Endothelial cell of umbilical vein (primary cell): ENCODE results near the gene RASSF6. TPM values are rescaled to one million over a fixed set of nuclear protein-coding genes. Genes with fewer than 3 reads are reported as not detected.

Source experiments
- BruUV-seq: library from RNA; stranded (reverse); fragments of 400-500 nt; replicated peaks from 2 replicates; lab custom pipeline; 2021; lab: Mats Ljungman, UMichigan
- CTCF ChIA-PET: fragments of 300-600, 350-600 bp; sonication (Branson Sonifier 250); formaldehyde crosslinking; loops from one replicate; lab custom pipeline; 2021; ENCODE audit warnings: antibody characterized with exemption, inconsistent platforms; lab: Charles Lee
- POLR2A ChIA-PET: fragments of 300-600, 350-600 bp; sonication (Branson Sonifier 250); formaldehyde crosslinking; loops from one replicate; lab custom pipeline; 2021; ENCODE audit warnings: antibody characterized with exemption, inconsistent platforms; lab: Charles Lee
- DNase-seq: peaks from one replicate; pipeline ENCODE4 v3.0.0-alpha.2; 2011; ENCODE audit warnings: low read depth, low spot score
- FAIRE-seq: peaks from 2 replicates; lab custom pipeline; 2011; peaks lifted over from hg19 to GRCh38; lab: Jason Lieb, UNC
- H2AFZ ChIP-seq: 2 replicates; pipeline ENCODE4 v1.6.0; 2012; ENCODE audit warnings: low read depth, low read length, control low read depth, inconsistent platforms
- H3K27ac ChIP-seq: 2 replicates; pipeline ENCODE4 v1.5.1; 2011; ENCODE audit warnings: low read depth, mild to moderate bottlenecking, control low read depth, low read length, moderate library complexity; ENCODE audit not compliant: insufficient read depth
- H3K27me3 ChIP-seq, 2 experiments: 2 replicates each; pipeline versions ENCODE4 v1.6.0 to v1.6.1; 2011; ENCODE audit warnings: low read length in 2 of 2, mixed read lengths in 1 of 2; ENCODE audit not compliant: control insufficient read depth in 2 of 2, insufficient read depth in 2 of 2
- H3K36me3 ChIP-seq, 2 experiments: 2 replicates in 1 of 2; 3 replicates in 1 of 2; pipeline ENCODE4 v1.5.1; 2011; ENCODE audit warnings: low read length in 2 of 2, mild to moderate bottlenecking in 1 of 2, moderate library complexity in 1 of 2; ENCODE audit not compliant: control insufficient read depth in 2 of 2, insufficient read depth in 2 of 2; ENCODE audit errors: extremely low read depth in 1 of 2
- H3K4me1 ChIP-seq: 3 replicates; pipeline ENCODE4 v1.5.1; 2011; ENCODE audit warnings: mild to moderate bottlenecking, low read length; ENCODE audit not compliant: control insufficient read depth, insufficient read depth; ENCODE audit errors: extremely low read depth
- H3K4me2 ChIP-seq: 2 replicates; pipeline ENCODE4 v1.6.1; 2011; ENCODE audit warnings: low read length, control low read depth, mixed read lengths; ENCODE audit not compliant: insufficient read depth
- H3K4me3 ChIP-seq, 3 experiments: fragments of 200-600 bp in 1 of 3; sonication (generic), shearing (Covaris generic) in 1 of 3; replicated peaks in 1 of 3; 2 replicates each; pipeline ENCODE4 v1.5.1; 2011 to 2016; ENCODE audit warnings: control low read depth in 3 of 3, low read length in 3 of 3, mild to moderate bottlenecking in 2 of 3, inconsistent platforms in 1 of 3, low read depth in 1 of 3, moderate library complexity in 1 of 3; ENCODE audit not compliant: insufficient read depth in 1 of 3
- H3K79me2 ChIP-seq: 2 replicates; pipeline ENCODE4 v1.6.0; 2012; ENCODE audit warnings: low read length, inconsistent platforms; ENCODE audit not compliant: control insufficient read depth, insufficient read depth
- H3K9ac ChIP-seq: replicated peaks from 2 replicates; pipeline ENCODE3; 2011; ENCODE audit warnings: low read length, control low read depth; ENCODE audit not compliant: insufficient read depth; ENCODE audit errors: extremely low read depth
- H3K9me1 ChIP-seq: replicated peaks from 3 replicates; pipeline ENCODE4 v1.6.0; 2011; ENCODE audit warnings: mild to moderate bottlenecking, low read length; ENCODE audit not compliant: control insufficient read depth, insufficient read depth; ENCODE audit errors: extremely low read depth
- H3K9me3 ChIP-seq: replicated peaks from 2 replicates; pipeline ENCODE4 v1.5.1; 2012; ENCODE audit warnings: low read length, inconsistent platforms; ENCODE audit not compliant: control insufficient read depth, insufficient read depth
- H4K20me1 ChIP-seq: replicated peaks from 2 replicates; pipeline ENCODE3; 2011; ENCODE audit warnings: mild to moderate bottlenecking, low read length; ENCODE audit not compliant: control insufficient read depth, insufficient read depth; ENCODE audit errors: extremely low read depth
- CTCF ChIP-seq, 2 donors: IDR thresholded peaks; 1 replicate in 1 of 2; 2 replicates in 1 of 2; pipeline ENCODE4 v1.5.1; 2011; ENCODE audit warnings: low read length in 2 of 2, mild to moderate bottlenecking in 2 of 2, moderate library complexity in 2 of 2, control low read depth in 1 of 2, inconsistent platforms in 1 of 2, low read depth in 1 of 2; ENCODE audit not compliant: insufficient read depth in 1 of 2; ENCODE audit errors: extremely low read depth in 1 of 2
- EZH2 ChIP-seq: IDR thresholded peaks from 2 replicates; pipeline ENCODE4 v1.6.1; 2012; ENCODE audit warnings: borderline replicate concordance, low read depth, mild to moderate bottlenecking, moderate library complexity, low read length, inconsistent platforms; ENCODE audit not compliant: severe bottlenecking
- FOS ChIP-seq: IDR thresholded peaks from 2 replicates; pipeline ENCODE4 v1.6.1; 2011; ENCODE audit warnings: mild to moderate bottlenecking, low read length, moderate library complexity, borderline replicate concordance; ENCODE audit not compliant: insufficient read depth
- GATA2 ChIP-seq: IDR thresholded peaks from 2 replicates; pipeline ENCODE4 v1.7.0; 2011; ENCODE audit warnings: low read depth, mild to moderate bottlenecking, moderate library complexity, mixed read lengths, low read length; ENCODE audit not compliant: insufficient read length, insufficient read depth
- JUN ChIP-seq: IDR thresholded peaks from 2 replicates; pipeline ENCODE4 v1.6.1; 2011; ENCODE audit warnings: borderline replicate concordance, low read depth; ENCODE audit not compliant: insufficient read length, insufficient read depth
- MYC ChIP-seq: IDR thresholded peaks from one replicate; pipeline ENCODE4 v1.6.1; 2011; ENCODE audit warnings: mild to moderate bottlenecking, low read depth, low read length
- POLR2A ChIP-seq: IDR thresholded peaks from 2 replicates; pipeline ENCODE4 v1.6.1; 2012; ENCODE audit warnings: low read depth, mild to moderate bottlenecking, control low read depth, low read length
- POLR2AphosphoS5 ChIP-seq: IDR thresholded peaks from 2 replicates; pipeline ENCODE4 v1.6.1; 2012; ENCODE audit warnings: low read depth, mild to moderate bottlenecking, control low read depth, low read length, moderate library complexity; ENCODE audit not compliant: insufficient read depth
- dilution Hi-C: fragments of 300-500 bp; cut with MboI; formaldehyde crosslinking; loops from one replicate; pipeline ENCODE4 v1.15.0; 2019; ENCODE audit warnings: low sequenced_read_pairs; ENCODE audit not compliant: extremely low pct_ligation_motif_present
- intact Hi-C: fragments of 100-400 bp; cut with micrococcal nuclease; formaldehyde crosslinking; loops from one replicate; pipeline ENCODE4 v1.10.0; 2022
- polyA plus RNA-seq, 4 experiments: library from polyadenylated mRNA; depleted of rRNA in 3 of 4; stranded (reverse) in 3 of 4; unstranded in 1 of 4; fragments of >200 nt; gene quantifications; 2 replicates each; pipeline versions ENCODE4 v1.2.1 to v1.2.3, GENCODE V29; 2011 to 2012; ENCODE audit warnings: missing spikeins in 1 of 4
- total RNA-seq: library from RNA; stranded (reverse); gene quantifications from 2 replicates; pipeline ENCODE4 v1.2.3, GENCODE V29; 2021
- TF ChIP-seq, protein P1 (sequence below): IDR thresholded peaks from 2 replicates; pipeline ENCODE4 v1.6.1; 2011; ENCODE audit not compliant: insufficient read depth, insufficient read length

The RASSF6 gene
- total and polyA plus RNA-seq, 2 donors (not counting 3 experiments of a cell fraction or from before 2014, with no cell fraction given), result not detected

DNA sequence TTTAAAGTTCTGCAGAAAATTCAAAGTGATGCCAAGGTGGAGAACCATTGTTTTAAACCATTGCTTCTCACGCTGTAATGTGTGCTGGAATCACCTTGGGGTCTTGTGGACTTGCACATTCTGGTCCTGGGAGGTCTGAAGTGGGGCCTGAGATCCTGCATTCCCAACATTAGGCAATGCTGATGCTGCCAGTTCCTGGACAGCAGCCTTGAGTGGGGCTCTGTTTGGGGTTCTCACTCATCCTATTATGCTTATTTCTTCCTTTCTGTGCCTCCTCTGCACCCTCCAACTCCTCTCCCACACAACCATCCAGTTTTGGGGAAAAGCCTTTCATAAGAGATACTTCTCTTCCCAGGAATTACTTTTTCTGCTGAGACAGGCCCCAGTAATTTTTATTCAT lies 44.2 kb upstream of the RASSF6 start:
- H3K9me3 ChIP-seq, result no peaks in the 10 kb centered on the region
- no peak overlapping the region for H3K9ac ChIP-seq
- intact Hi-C loops (loop anchor here (5.0 kb wide), 1 partner anchor 178 kb away; no protein-coding TSS in a partner anchor), dilution Hi-C loops (no loop called here)
- no peaks in the 10 kb centered on the region for H3K27me3 ChIP-seq
- TF ChIP-seq GATA2 (no peak), POLR2AphosphoS5 (no peak), EZH2 (no peak), CTCF (IDR thresholded peaks at IDR 0.05; ENCODE audit: extremely low read depth in 1 of 2, insufficient read depth in 1 of 2, low read depth in 1 of 2, low read length in 2 of 2) (no peak), MYC (no peak), POLR2A (no peak), FOS (no peak), JUN (no peak)
- TF ChIP-seq, protein P1, sequence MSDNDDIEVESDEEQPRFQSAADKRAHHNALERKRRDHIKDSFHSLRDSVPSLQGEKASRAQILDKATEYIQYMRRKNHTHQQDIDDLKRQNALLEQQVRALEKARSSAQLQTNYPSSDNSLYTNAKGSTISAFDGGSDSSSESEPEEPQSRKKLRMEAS, result no peak
- no peaks in the 10 kb centered on the region for H3K36me3 ChIP-seq
- H3K79me2 ChIP-seq, result no peaks in the 10 kb centered on the region
- peaks cover 28% of the 10 kb centered on the region for H3K4me1 ChIP-seq
- DNase-seq (no peak), FAIRE-seq (no peak)
- POLR2A ChIA-PET, result no interaction called here
- no peak overlapping the region for H3K4me3 ChIP-seq
- H4K20me1 ChIP-seq, result no peaks in the 10 kb centered on the region
- H3K9me1 ChIP-seq, result no peaks in the 10 kb centered on the region
- no peak overlapping the region for H2AFZ ChIP-seq
- CTCF ChIA-PET, result interaction anchor here (3.5 to 6.1 kb wide), 3 partner anchors 66 to 470 kb away, joined by 30 to 95 read pairs (median 54); no protein-coding TSS in a partner anchor
- no peak overlapping the region for H3K27ac ChIP-seq
- BruUV-seq, result no TSS peak
- no peak overlapping the region for H3K4me2 ChIP-seq
